OCI-LY7 (cell line): ENCODE data around the gene FRS2. TPM values are rescaled to one million over a fixed set of nuclear protein-coding genes. Genes with fewer than 3 reads are reported as not detected.
A peak's percentile ranks its signal among the peaks of the same experiment; 100 is the strongest.

ENCODE experiments used
- BruUV-seq: library from RNA; stranded (reverse); fragments of 400-500 nt; replicated peaks from 2 replicates; lab custom pipeline; 2021; lab: Mats Ljungman, UMichigan
- CTCF ChIA-PET: fragments of 300-600 bp; sonication (Branson Sonifier 250); formaldehyde crosslinking; loops from one replicate; lab custom pipeline; 2022; ENCODE audit warnings: antibody characterized with exemption; ENCODE audit not compliant: unreplicated experiment; lab: Charles Lee
- POLR2A ChIA-PET: fragments of 300-600 bp; sonication (Branson Sonifier 250); formaldehyde crosslinking; loops from one replicate; lab custom pipeline; 2022; ENCODE audit warnings: antibody characterized with exemption; lab: Charles Lee
- DNase-seq: peaks from one replicate; pipeline ENCODE4 v3.0.0-alpha.2; 2015; ENCODE audit warnings: low spot score
- H2AFZ ChIP-seq: fragments of 200-600 bp; sonication (generic), shearing (Covaris generic); 2 replicates; pipeline ENCODE4 v1.6.1; 2014; ENCODE audit warnings: mild to moderate bottlenecking, antibody characterized with exemption, low read length, moderate library complexity
- H3K27ac ChIP-seq: fragments of 200-600 bp; sonication (generic); 2 replicates; pipeline ENCODE4 v1.5.1; 2014; ENCODE audit warnings: mixed run types, low read depth, mild to moderate bottlenecking, moderate library complexity, low read length, inconsistent platforms; ENCODE audit not compliant: poor library complexity, severe bottlenecking
- H3K36me3 ChIP-seq: fragments of 200-600 bp; sonication (generic); 2 replicates; pipeline ENCODE4 v1.6.1; 2014; ENCODE audit warnings: mild to moderate bottlenecking, antibody characterized with exemption, low read length, moderate library complexity, mixed read lengths; ENCODE audit not compliant: insufficient read depth
- H3K4me1 ChIP-seq: fragments of 200-600 bp; sonication (generic); 2 replicates; pipeline ENCODE4 v1.5.1; 2014; ENCODE audit warnings: mild to moderate bottlenecking, low read length; ENCODE audit not compliant: insufficient read depth, poor library complexity, severe bottlenecking
- H3K4me2 ChIP-seq: fragments of 200-600 bp; sonication (generic); 2 replicates; pipeline ENCODE4 v1.6.1; 2014; ENCODE audit warnings: mild to moderate bottlenecking, low read length
- H3K4me3 ChIP-seq: fragments of 200-600 bp; sonication (generic); 2 replicates; pipeline ENCODE4 v1.5.1; 2014; ENCODE audit warnings: mild to moderate bottlenecking, low read depth, low read length; ENCODE audit not compliant: poor library complexity, severe bottlenecking
- H3K79me2 ChIP-seq: fragments of 200-600 bp; sonication (generic); 2 replicates; pipeline ENCODE4 v1.6.1; 2016; ENCODE audit warnings: low read depth, mild to moderate bottlenecking, low read length, moderate library complexity, mixed read lengths; ENCODE audit not compliant: insufficient read depth
- H3K9me2 ChIP-seq: fragments of 200-600 bp; sonication (generic); 2 replicates; pipeline ENCODE4 v1.6.1; 2016; ENCODE audit warnings: mild to moderate bottlenecking, low read length, mixed read lengths; ENCODE audit not compliant: insufficient read depth
- H3K9me3 ChIP-seq: fragments of 200-600 bp; sonication (generic); 2 replicates; pipeline ENCODE4 v1.6.1; 2014; ENCODE audit warnings: mild to moderate bottlenecking, mixed run types, low read length, mixed read lengths
- H4K20me1 ChIP-seq: fragments of 200-600 bp; sonication (generic); 2 replicates; pipeline ENCODE4 v1.6.1; 2014; ENCODE audit warnings: mild to moderate bottlenecking, antibody characterized with exemption, low read length, moderate library complexity, mixed read lengths; ENCODE audit not compliant: insufficient read depth
- CTCF ChIP-seq: fragments of 200-600 bp; sonication (generic); conservative IDR thresholded peaks from 2 replicates; pipeline ENCODE4 v1.5.1; 2014; ENCODE audit warnings: mild to moderate bottlenecking, antibody characterized with exemption, low read length, moderate library complexity, mixed read lengths
- EZH2phosphoT487 ChIP-seq: fragments of 200-600 bp; sonication (generic); IDR thresholded peaks from 2 replicates; pipeline ENCODE4 v1.6.1; 2018; ENCODE audit warnings: low read depth, borderline replicate concordance, mild to moderate bottlenecking, mixed run types, antibody characterized with exemption, low read length, moderate library complexity, mixed read lengths
- intact Hi-C: fragments of 100-400 bp; cut with micrococcal nuclease; formaldehyde crosslinking; loops from one replicate; pipeline ENCODE4 v1.10.0; 2022; ENCODE audit not compliant: unreplicated experiment
- total RNA-seq, 2 experiments: library from RNA; depleted of rRNA in 1 of 2; stranded (reverse); fragments of >200 nt in 1 of 2; shearing (Covaris generic) in 1 of 2; gene quantifications; 2 replicates each; pipeline ENCODE4 v1.2.3, GENCODE V29; 2014 to 2022

The FRS2 gene
- total RNA-seq, 2 experiments from 2014 or later = 11.1 to 18.5 TPM

GRCh38 chr12:69466867-69467266 lies 3.3 kb upstream of the FRS2 start:
- Histone ChIP-seq H3K4me1 (peaks cover 38% of the 10 kb centered on the region), H3K4me2 (peak overlapping the region; percentile 55), H3K36me3 (no peaks in the 10 kb centered on the region), H2AFZ (peak overlapping the region; percentile 89), H3K27ac (peak overlapping the region; percentile 17), H3K9me3 (no peaks in the 10 kb centered on the region), H3K79me2 (peaks cover 16% of the 10 kb centered on the region), H3K4me3 (peak overlapping the region; percentile 16), H3K9me2 (no peaks in the 10 kb centered on the region), H4K20me1 (peaks cover 12% of the 10 kb centered on the region)
- intact Hi-C loops = no loop called here
- CTCF ChIA-PET = no interaction called here
- peak; percentile 12 for DNase-seq
- TF ChIP-seq EZH2phosphoT487 (no peak), CTCF (peak; percentile 43; the same call in 1 of the 2 replicates)
- no TSS peak for BruUV-seq
- POLR2A ChIA-PET = interaction anchor here (0.6 to 1.1 kb wide), 4 partner anchors 8 to 862 kb away, joined by 3 read pairs; no protein-coding TSS in a partner anchor

GRCh38 chr12:69467366-69467765 lies 2.8 kb upstream of the FRS2 start:
- intact Hi-C loops = no loop called here
- no peaks in the 10 kb centered on the region for H3K36me3 ChIP-seq
- H3K4me1 ChIP-seq = peaks cover 43% of the 10 kb centered on the region
- no TSS peak for BruUV-seq
- ChIA-PET CTCF (no interaction called here), POLR2A (interaction anchor here (0.6 to 1.1 kb wide), 5 partner anchors 9 to 861 kb away, joined by 3 read pairs; no protein-coding TSS in a partner anchor)
- H3K27ac ChIP-seq = peak overlapping the region; percentile 17
- H2AFZ ChIP-seq = peak overlapping the region; percentile 89
- H4K20me1 ChIP-seq = peaks cover 13% of the 10 kb centered on the region
- H3K79me2 ChIP-seq = peaks cover 21% of the 10 kb centered on the region
- H3K4me2 ChIP-seq = peak overlapping the region; percentile 55
- H3K9me3 ChIP-seq = no peaks in the 10 kb centered on the region
- no peaks in the 10 kb centered on the region for H3K9me2 ChIP-seq
- peak overlapping the region; percentile 16 for H3K4me3 ChIP-seq
- DNase-seq = peak; percentile 24
- TF ChIP-seq CTCF (no peak), EZH2phosphoT487 (no peak)

GRCh38 chr12:69468237-69469026 lies 1.8 kb upstream of the FRS2 start:
- ChIA-PET POLR2A (no interaction called here), CTCF (no interaction called here)
- peak; percentile 7 for DNase-seq
- intact Hi-C loops = no loop called here
- no peak overlapping the region for H3K27ac ChIP-seq
- peak overlapping the region; percentile 89; the same call in 1 of the 2 replicates for H2AFZ ChIP-seq
- peaks cover 32% of the 10 kb centered on the region for H3K79me2 ChIP-seq
- no peaks in the 10 kb centered on the region for H3K9me3 ChIP-seq
- no peak for TF ChIP-seq EZH2phosphoT487
- H4K20me1 ChIP-seq = peaks cover 13% of the 10 kb centered on the region
- no peaks in the 10 kb centered on the region for H3K9me2 ChIP-seq
- peaks cover 43% of the 10 kb centered on the region for H3K4me1 ChIP-seq
- H3K4me2 ChIP-seq = no peak overlapping the region
- BruUV-seq = no TSS peak
- H3K4me3 ChIP-seq = no peak overlapping the region
- H3K36me3 ChIP-seq = no peaks in the 10 kb centered on the region
